Neutrophil (primary cell): ENCODE results near the gene TTC17.

Experiments
- H3K27ac ChIP-seq: fragments of 200-600 bp; sonication (generic); 2 replicates; pipeline ENCODE4 v1.5.1; 2016; ENCODE audit warnings: mild to moderate bottlenecking, moderate library complexity
- H3K27me3 ChIP-seq: fragments of 200-600 bp; sonication (generic); 2 replicates; pipeline ENCODE4 v1.6.0; 2016; ENCODE audit warnings: mild to moderate bottlenecking
- H3K36me3 ChIP-seq: fragments of 200-600 bp; sonication (generic); 2 replicates; pipeline ENCODE4 v1.5.1; 2017
- H3K4me1 ChIP-seq, 2 experiments: fragments of 200-600 bp in 1 of 2; sonication (generic) in 1 of 2; 1 replicate in 1 of 2; 2 replicates in 1 of 2; pipeline versions ENCODE4 v1.5.1 to v1.6.1; 2013 to 2016; ENCODE audit warnings: low read depth in 1 of 2, low read length in 1 of 2, mild to moderate bottlenecking in 1 of 2, moderate library complexity in 1 of 2; ENCODE audit not compliant: control insufficient read depth in 1 of 2, insufficient read depth in 1 of 2
- H3K4me3 ChIP-seq, 2 experiments: fragments of 200-600 bp in 1 of 2; sonication (generic) in 1 of 2; 1 replicate in 1 of 2; 2 replicates in 1 of 2; pipeline ENCODE4 v1.5.1; 2013 to 2016; ENCODE audit warnings: low read depth in 1 of 2, low read length in 1 of 2, mild to moderate bottlenecking in 1 of 2, moderate library complexity in 1 of 2
- H3K9me3 ChIP-seq: fragments of 200-600 bp; sonication (generic); 2 replicates; pipeline ENCODE4 v1.5.1; 2016
- TF ChIP-seq, protein P1 (sequence below): fragments of 200-600 bp; sonication (generic); IDR thresholded peaks from 2 replicates; pipeline ENCODE4 v1.5.1; 2016; ENCODE audit warnings: antibody characterized with exemption

The TTC17 gene

DNA sequence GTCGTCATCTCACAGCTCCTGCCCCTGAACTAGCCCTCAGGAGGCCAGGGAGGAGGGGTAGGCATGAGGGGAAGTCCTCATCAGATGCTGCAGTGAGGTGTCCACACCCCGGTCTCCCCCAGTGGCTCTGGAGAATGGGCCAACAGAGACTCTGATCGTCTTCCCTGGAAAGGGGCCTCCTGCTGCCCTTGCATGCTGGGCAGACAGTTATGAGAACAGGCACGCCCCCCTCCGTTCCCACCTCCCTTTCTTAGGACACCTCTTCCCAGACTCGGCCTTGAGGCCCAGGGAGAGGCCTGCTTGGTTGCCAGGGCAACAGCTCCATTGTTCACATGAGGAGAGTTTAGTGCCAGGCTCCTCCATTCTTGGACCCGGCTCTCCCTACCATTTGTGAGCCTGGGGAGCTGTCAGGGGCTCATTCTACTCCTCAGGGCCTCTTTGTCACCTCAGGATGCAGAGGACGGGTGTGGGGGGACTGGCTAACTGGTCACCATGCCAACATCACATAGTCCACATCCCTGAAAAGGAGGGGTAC is 157.7 kb downstream of the TTC17 start:
- Histone ChIP-seq H3K4me1 (no peaks in the 10 kb centered on the region), H3K9me3 (peaks cover 3% of the 10 kb centered on the region), H3K27me3 (no peaks in the 10 kb centered on the region), H3K27ac (no peak overlapping the region), H3K36me3 (no peaks in the 10 kb centered on the region), H3K4me3 (no peak overlapping the region)
- TF ChIP-seq, protein P1, sequence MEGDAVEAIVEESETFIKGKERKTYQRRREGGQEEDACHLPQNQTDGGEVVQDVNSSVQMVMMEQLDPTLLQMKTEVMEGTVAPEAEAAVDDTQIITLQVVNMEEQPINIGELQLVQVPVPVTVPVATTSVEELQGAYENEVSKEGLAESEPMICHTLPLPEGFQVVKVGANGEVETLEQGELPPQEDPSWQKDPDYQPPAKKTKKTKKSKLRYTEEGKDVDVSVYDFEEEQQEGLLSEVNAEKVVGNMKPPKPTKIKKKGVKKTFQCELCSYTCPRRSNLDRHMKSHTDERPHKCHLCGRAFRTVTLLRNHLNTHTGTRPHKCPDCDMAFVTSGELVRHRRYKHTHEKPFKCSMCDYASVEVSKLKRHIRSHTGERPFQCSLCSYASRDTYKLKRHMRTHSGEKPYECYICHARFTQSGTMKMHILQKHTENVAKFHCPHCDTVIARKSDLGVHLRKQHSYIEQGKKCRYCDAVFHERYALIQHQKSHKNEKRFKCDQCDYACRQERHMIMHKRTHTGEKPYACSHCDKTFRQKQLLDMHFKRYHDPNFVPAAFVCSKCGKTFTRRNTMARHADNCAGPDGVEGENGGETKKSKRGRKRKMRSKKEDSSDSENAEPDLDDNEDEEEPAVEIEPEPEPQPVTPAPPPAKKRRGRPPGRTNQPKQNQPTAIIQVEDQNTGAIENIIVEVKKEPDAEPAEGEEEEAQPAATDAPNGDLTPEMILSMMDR: no peak

DNA sequence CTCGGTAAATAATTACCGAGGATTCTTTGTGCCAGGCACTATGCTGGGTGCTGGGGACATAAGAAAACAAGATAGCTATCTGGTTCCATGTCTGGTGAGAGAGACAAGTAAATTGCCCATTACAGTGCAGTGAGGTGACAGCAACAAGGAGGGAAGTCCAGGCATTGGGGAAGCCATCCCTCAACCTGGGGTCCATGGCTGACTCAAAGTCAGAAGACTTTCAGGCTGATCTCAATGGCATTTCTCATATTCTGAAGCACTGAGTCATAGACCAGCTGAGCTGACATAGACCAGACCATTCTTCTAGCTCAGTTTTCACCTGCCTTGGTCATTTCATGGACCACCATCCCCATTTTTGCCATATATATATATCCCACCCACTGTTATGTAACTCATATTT is 158.8 kb downstream of the TTC17 start:
- Histone ChIP-seq H3K9me3 (peaks cover 8% of the 10 kb centered on the region), H3K36me3 (no peaks in the 10 kb centered on the region), H3K27ac (no peak overlapping the region), H3K4me3 (no peak overlapping the region), H3K27me3 (no peaks in the 10 kb centered on the region), H3K4me1 (no peaks in the 10 kb centered on the region)
- TF ChIP-seq, protein P1: no peak

DNA sequence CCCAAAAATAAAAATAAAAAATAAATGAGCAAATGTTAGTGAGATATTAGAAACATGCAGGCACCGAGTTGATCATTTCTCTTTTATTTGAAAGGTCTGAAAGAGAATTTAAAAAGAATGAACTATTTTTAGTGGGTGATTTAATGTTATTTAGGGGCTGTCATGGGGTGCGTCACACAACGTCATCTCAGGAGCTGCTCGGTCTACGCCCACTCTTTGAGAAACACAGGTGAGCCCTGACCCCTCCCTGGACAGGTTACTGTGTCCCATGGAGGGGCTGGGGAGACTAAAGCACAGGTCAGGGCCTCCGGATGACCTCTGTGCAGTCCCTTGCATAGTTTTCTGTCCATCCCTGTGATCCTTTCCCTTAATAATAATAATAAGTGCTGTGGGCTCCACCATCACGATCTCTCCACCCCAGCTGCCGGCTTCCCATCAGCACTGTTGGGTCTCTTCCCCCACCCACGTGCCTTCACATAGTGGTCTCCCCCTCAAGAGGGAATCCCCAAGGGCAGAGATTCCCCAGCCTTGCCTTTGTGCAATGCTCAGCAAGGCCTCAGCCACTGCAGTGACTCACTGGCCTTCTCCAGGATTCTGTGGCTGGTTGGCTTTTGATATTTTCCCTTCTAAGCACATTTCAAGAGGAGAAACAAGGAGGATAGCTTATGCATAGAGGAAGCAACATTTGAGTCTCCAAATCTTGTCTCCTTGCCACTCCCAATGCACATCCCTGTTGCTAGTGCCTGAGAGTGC is 159.9 kb downstream of the TTC17 start:
- Histone ChIP-seq H3K4me1 (no peaks in the 10 kb centered on the region), H3K9me3 (peaks cover 8% of the 10 kb centered on the region), H3K4me3 (no peak overlapping the region), H3K36me3 (no peaks in the 10 kb centered on the region), H3K27ac (no peak overlapping the region), H3K27me3 (no peaks in the 10 kb centered on the region)
- TF ChIP-seq, protein P1: no peak

DNA sequence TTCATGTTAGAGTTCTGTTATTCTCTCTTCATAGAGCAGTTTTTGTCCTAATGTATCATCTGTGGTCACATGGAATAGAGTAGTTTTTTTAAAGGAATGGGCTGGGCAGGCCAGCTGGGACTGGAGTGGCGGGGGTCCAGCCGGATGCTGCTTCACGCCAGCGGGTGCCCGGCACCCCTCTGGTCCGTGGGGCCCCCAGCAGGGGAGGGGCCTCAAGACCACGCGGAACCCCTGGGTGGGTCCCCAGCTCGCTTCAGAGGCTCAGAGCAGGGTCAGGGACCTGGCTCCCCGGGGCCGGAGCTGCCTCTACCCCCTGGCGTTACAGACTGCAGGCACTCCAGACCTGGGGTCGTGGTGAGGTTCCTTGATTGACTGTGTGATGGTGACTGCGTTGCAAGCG is 162.8 kb downstream of the TTC17 start:
- H3K9me3 ChIP-seq: peaks cover 8% of the 10 kb centered on the region
- H3K27ac ChIP-seq: no peak overlapping the region
- H3K4me3 ChIP-seq: no peak overlapping the region
- TF ChIP-seq, protein P1: no peak
- H3K27me3 ChIP-seq: no peaks in the 10 kb centered on the region
- H3K36me3 ChIP-seq: no peaks in the 10 kb centered on the region
- no peaks in the 10 kb centered on the region for H3K4me1 ChIP-seq

DNA sequence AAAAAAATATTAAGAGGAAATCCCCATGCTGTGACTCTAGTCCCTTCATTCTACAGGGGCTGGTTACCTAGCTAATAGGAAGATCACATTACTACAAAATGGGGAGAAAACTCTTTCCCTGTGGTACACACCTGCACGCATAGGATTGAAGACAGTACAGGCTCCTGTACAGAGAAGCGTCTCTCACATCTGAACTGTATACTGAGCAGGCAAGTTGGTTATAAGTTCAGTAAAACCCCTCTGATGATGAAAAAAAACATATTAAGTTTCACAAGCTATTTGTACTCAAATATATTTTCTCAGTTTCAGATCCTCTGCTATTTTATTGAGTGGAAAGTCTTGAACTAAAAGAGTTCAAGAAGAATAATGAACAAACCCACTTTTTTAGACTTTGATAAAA is 164.9 kb downstream of the TTC17 start:
- Histone ChIP-seq H3K36me3 (no peaks in the 10 kb centered on the region), H3K27ac (no peak overlapping the region), H3K27me3 (no peaks in the 10 kb centered on the region), H3K4me3 (no peak overlapping the region), H3K4me1 (no peaks in the 10 kb centered on the region), H3K9me3 (peaks cover 8% of the 10 kb centered on the region)
- TF ChIP-seq, protein P1: no peak
